Measurements from ENCODE around the gene HSPA4. TPM values are rescaled to one million over a fixed set of nuclear protein-coding genes. Genes with fewer than 3 reads are reported as not detected.

HSPA4 gene
- total and polyA plus RNA-seq, 2 experiments from 2014 or later, result 340 to 343 TPM

DNA sequence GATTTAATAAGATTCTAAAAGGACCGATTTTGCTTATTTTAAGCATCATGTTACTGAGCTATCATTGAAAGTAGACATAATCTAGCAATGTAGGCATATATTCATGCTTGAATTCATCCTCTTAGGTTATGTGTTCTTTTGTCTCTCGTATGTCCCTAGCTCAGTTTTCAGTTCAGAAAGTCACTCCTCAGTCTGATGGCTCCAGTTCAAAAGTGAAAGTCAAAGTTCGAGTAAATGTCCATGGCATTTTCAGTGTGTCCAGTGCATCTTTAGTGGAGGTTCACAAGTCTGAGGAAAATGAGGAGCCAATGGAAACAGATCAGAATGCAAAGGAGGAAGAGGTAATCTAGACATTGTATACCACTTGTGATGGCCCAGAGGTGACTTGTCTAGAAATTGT lies 39.2 kb downstream of the HSPA4 start:
- Histone ChIP-seq H3F3A (replicated peaks; ENCODE audit: low read depth) (peaks cover 9% of the 10 kb centered on the region), H4K20me1 (replicated peaks; ENCODE audit: insufficient read depth) (peaks cover 7% of the 10 kb centered on the region), H3K27me3 (ENCODE audit: insufficient read depth) (no peaks in the 10 kb centered on the region), H3K4me3 (no peak overlapping the region), H2AFZ (no peak overlapping the region), H3K79me2 (replicated peaks; ENCODE audit: insufficient read depth) (peaks cover 33% of the 10 kb centered on the region), H3K4me1 (ENCODE audit: insufficient read depth) (no peaks in the 10 kb centered on the region), H3K4me2 (no peak overlapping the region), H3K36me3 (ENCODE audit: insufficient read depth) (peaks cover 78% of the 10 kb centered on the region), H3K9me2 (ENCODE audit: insufficient read depth) (no peaks in the 10 kb centered on the region), H3K27ac (ENCODE audit: low read depth) (no peak overlapping the region)
- H3K36me3 Mint-ChIP-seq (ENCODE audit: low read depth), result peaks cover 87% of the 10 kb centered on the region
- H3K4me3 Mint-ChIP-seq, result no peak overlapping the region
- no peaks in the 10 kb centered on the region for H3K4me1 Mint-ChIP-seq
- ATAC-seq, result no peak
- H3K9me3 Mint-ChIP-seq, result no peaks in the 10 kb centered on the region
- TF ChIP-seq EZH2phosphoT487 (IDR thresholded peaks at IDR 0.05; ENCODE audit: unreplicated experiment), result no peak
- no peak for TF ChIP-seq NANOG (IDR thresholded peaks at IDR 0.05; ENCODE audit: borderline replicate concordance)
- TF ChIP-seq, protein P1, sequence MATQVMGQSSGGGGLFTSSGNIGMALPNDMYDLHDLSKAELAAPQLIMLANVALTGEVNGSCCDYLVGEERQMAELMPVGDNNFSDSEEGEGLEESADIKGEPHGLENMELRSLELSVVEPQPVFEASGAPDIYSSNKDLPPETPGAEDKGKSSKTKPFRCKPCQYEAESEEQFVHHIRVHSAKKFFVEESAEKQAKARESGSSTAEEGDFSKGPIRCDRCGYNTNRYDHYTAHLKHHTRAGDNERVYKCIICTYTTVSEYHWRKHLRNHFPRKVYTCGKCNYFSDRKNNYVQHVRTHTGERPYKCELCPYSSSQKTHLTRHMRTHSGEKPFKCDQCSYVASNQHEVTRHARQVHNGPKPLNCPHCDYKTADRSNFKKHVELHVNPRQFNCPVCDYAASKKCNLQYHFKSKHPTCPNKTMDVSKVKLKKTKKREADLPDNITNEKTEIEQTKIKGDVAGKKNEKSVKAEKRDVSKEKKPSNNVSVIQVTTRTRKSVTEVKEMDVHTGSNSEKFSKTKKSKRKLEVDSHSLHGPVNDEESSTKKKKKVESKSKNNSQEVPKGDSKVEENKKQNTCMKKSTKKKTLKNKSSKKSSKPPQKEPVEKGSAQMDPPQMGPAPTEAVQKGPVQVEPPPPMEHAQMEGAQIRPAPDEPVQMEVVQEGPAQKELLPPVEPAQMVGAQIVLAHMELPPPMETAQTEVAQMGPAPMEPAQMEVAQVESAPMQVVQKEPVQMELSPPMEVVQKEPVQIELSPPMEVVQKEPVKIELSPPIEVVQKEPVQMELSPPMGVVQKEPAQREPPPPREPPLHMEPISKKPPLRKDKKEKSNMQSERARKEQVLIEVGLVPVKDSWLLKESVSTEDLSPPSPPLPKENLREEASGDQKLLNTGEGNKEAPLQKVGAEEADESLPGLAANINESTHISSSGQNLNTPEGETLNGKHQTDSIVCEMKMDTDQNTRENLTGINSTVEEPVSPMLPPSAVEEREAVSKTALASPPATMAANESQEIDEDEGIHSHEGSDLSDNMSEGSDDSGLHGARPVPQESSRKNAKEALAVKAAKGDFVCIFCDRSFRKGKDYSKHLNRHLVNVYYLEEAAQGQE (IDR thresholded peaks at IDR 0.05; ENCODE audit: unreplicated experiment), result no peak
- H3K27ac Mint-ChIP-seq, result no peak overlapping the region
- no peak for DNase-seq (ENCODE audit: low spot score)
- H3K27me3 Mint-ChIP-seq (ENCODE audit: insufficient read depth, low read depth, poor library complexity), result peaks cover 2% of the 10 kb centered on the region

DNA sequence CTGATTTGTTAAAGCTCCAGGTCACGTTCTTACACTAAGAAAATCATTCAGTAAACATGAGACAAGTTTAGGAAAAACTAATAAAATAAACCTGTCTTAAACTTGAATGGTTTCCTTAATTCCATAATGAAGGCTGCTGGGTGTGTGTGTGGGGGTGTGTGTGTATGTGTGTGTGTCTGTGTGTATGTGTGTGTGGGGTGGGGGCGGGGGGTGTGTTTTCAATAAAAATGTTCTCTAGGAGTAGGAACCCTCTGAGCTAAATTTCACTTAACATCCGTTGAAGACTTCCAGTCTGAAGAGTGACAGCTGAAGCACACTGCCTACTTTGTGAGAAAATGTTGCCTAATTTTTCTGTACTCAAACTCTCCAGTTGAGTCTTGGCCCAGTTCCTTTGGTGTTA lies 54.5 kb downstream of the HSPA4 start:
- Mint-ChIP-seq H3K4me3 (no peak overlapping the region), H3K27me3 (ENCODE audit: insufficient read depth, low read depth, poor library complexity) (peaks cover 9% of the 10 kb centered on the region), H3K36me3 (ENCODE audit: low read depth) (peaks cover 62% of the 10 kb centered on the region), H3K9me3 (peaks cover 9% of the 10 kb centered on the region), H3K27ac (no peak overlapping the region), H3K4me1 (peaks cover 2% of the 10 kb centered on the region; the same call in 2 of the 3 replicates)
- Histone ChIP-seq H3K4me3 (no peak overlapping the region), H3K4me1 (ENCODE audit: insufficient read depth) (no peaks in the 10 kb centered on the region), H3K9me2 (ENCODE audit: insufficient read depth) (no peaks in the 10 kb centered on the region), H3K27me3 (ENCODE audit: insufficient read depth) (no peaks in the 10 kb centered on the region), H2AFZ (no peak overlapping the region), H3K79me2 (replicated peaks; ENCODE audit: insufficient read depth) (no peaks in the 10 kb centered on the region; the same call in 1 of the 2 replicates), H3F3A (replicated peaks; ENCODE audit: low read depth) (peaks cover 8% of the 10 kb centered on the region; the same call in 1 of the 2 replicates), H3K27ac (ENCODE audit: low read depth) (no peak overlapping the region), H3K4me2 (no peak overlapping the region), H4K20me1 (replicated peaks; ENCODE audit: insufficient read depth) (peaks cover 10% of the 10 kb centered on the region), H3K36me3 (ENCODE audit: insufficient read depth) (peaks cover 39% of the 10 kb centered on the region)
- no peak for DNase-seq (ENCODE audit: low spot score)
- ATAC-seq, result no peak
- TF ChIP-seq, protein P1 (IDR thresholded peaks at IDR 0.05; ENCODE audit: unreplicated experiment), result no peak
- TF ChIP-seq STAT1 (IDR thresholded peaks at IDR 0.05; ENCODE audit: unreplicated experiment), result no peak
- TF ChIP-seq, protein P2, sequence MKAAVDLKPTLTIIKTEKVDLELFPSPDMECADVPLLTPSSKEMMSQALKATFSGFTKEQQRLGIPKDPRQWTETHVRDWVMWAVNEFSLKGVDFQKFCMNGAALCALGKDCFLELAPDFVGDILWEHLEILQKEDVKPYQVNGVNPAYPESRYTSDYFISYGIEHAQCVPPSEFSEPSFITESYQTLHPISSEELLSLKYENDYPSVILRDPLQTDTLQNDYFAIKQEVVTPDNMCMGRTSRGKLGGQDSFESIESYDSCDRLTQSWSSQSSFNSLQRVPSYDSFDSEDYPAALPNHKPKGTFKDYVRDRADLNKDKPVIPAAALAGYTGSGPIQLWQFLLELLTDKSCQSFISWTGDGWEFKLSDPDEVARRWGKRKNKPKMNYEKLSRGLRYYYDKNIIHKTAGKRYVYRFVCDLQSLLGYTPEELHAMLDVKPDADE (IDR thresholded peaks at IDR 0.05), result no peak
- TF ChIP-seq JUNB (IDR thresholded peaks at IDR 0.05; ENCODE audit: unreplicated experiment), result no peak
- TF ChIP-seq EZH2 (IDR thresholded peaks at IDR 0.05; ENCODE audit: low read depth, unreplicated experiment), result no peak
- no peak for TF ChIP-seq CREB1 (CRISPR knock-in tag; IDR thresholded peaks at IDR 0.05; ENCODE audit: low read depth)
- no peak for TF ChIP-seq ZNF114 (CRISPR knock-in tag; IDR thresholded peaks at IDR 0.05)
- TF ChIP-seq EZH2phosphoT487 (IDR thresholded peaks at IDR 0.05; ENCODE audit: unreplicated experiment), result no peak
- no peak for TF ChIP-seq NANOG (IDR thresholded peaks at IDR 0.05; ENCODE audit: borderline replicate concordance)
- no peak for TF ChIP-seq POLR2AphosphoS5 (IDR thresholded peaks at IDR 0.05; ENCODE audit: low read depth)
- no peak for TF ChIP-seq ZNF331 (CRISPR knock-in tag; IDR thresholded peaks at IDR 0.05; ENCODE audit: low read depth)
